BLaER1 treated with 17β-estradiol and CSF1 and Interleukin-3, amounts not matched to agents 10 nM and 100 nM (cell line): Measurements from ENCODE around the gene GPR27.
A peak's percentile ranks its signal among the peaks of the same experiment; 100 is the strongest.

Experiments
- H3K27ac ChIP-seq, 11 experiments: shearing (Covaris generic); formaldehyde crosslinking; 2 replicates each; pipeline ENCODE4 v1.8.1; 2022
- H3K27me3 ChIP-seq, 11 experiments: shearing (Covaris generic); formaldehyde crosslinking; 2 replicates each; pipeline ENCODE4 v1.8.1; 2022
- H3K36me3 ChIP-seq, 11 experiments: shearing (Covaris generic); formaldehyde crosslinking; 2 replicates each; pipeline ENCODE4 v1.8.1; 2022
- H3K4me1 ChIP-seq, 10 experiments: shearing (Covaris generic); formaldehyde crosslinking; 2 replicates each; pipeline ENCODE4 v1.8.1; 2022
- H3K4me2 ChIP-seq, 11 experiments: shearing (Covaris generic); formaldehyde crosslinking; 2 replicates each; pipeline ENCODE4 v1.8.1; 2022
- H3K4me3 ChIP-seq, 10 experiments: shearing (Covaris generic); formaldehyde crosslinking; 2 replicates each; pipeline ENCODE4 v1.8.1; 2022
- H3K9ac ChIP-seq, 11 experiments: shearing (Covaris generic); formaldehyde crosslinking; 2 replicates each; pipeline ENCODE4 v1.8.1; 2022
- H3K9me3 ChIP-seq, 11 experiments: shearing (Covaris generic); formaldehyde crosslinking; replicated peaks in 1 of 11; 2 replicates each; pipeline ENCODE4 v1.8.1; 2022
- H4K20me1 ChIP-seq, 11 experiments: shearing (Covaris generic); formaldehyde crosslinking; 2 replicates each; pipeline ENCODE4 v1.8.1; 2022
- Cebpa-rat ChIP-seq, 11 experiments: shearing (Covaris generic); IDR thresholded peaks; 2 replicates each; pipeline ENCODE4 v1.8.1; 2022

The GPR27 gene

GRCh38 chr3:71786217-71786549 is 32.5 kb downstream of the GPR27 start:
- peaks cover 64 to 70% (median 68%) of the 10 kb centered on the region in 11 experiments for H3K27me3 ChIP-seq
- no peak overlapping the region for H3K4me3 ChIP-seq
- H3K4me1 ChIP-seq: peaks cover 12 to 29% (median 16%) of the 10 kb centered on the region in 10 experiments
- peaks cover 0 to 13% (median 0%) of the 10 kb centered on the region in 11 experiments; a peak in 4 of 22 replicates for H4K20me1 ChIP-seq
- TF ChIP-seq Cebpa-rat (IDR thresholded peaks at IDR 0.05): no peak
- no peaks in the 10 kb centered on the region for H3K9me3 ChIP-seq
- H3K36me3 ChIP-seq: no peaks in the 10 kb centered on the region
- no peak overlapping the region for H3K4me2 ChIP-seq
- H3K9ac ChIP-seq: no peak overlapping the region
- H3K27ac ChIP-seq: no peak overlapping the region

- Histone ChIP-seq H3K4me2 (no peak overlapping the region), H3K9me3 (no peaks in the 10 kb centered on the region), H4K20me1 (peaks cover 0 to 13% (median 0%) of the 10 kb centered on the region in 11 experiments; a peak in 4 of 22 replicates), H3K27ac (no peak overlapping the region), H3K9ac (no peak overlapping the region), H3K27me3 (peaks cover 63 to 66% (median 65%) of the 10 kb centered on the region in 11 experiments), H3K36me3 (no peaks in the 10 kb centered on the region), H3K4me1 (peaks cover 11 to 26% (median 14%) of the 10 kb centered on the region in 10 experiments), H3K4me3 (no peak overlapping the region)
- TF ChIP-seq Cebpa-rat (IDR thresholded peaks at IDR 0.05): no peak
Measured at GRCh38 chr3:71786551-71786950, 32.9 kb downstream of the GPR27 start.

GRCh38 chr3:71787851-71788405 is 34.3 kb downstream of the GPR27 start:
- no peaks in the 10 kb centered on the region for H3K9me3 ChIP-seq
- H3K4me2 ChIP-seq: no peak overlapping the region
- no peak for TF ChIP-seq Cebpa-rat (IDR thresholded peaks at IDR 0.05)
- no peak overlapping the region for H3K9ac ChIP-seq
- no peak overlapping the region for H3K27ac ChIP-seq
- peaks cover 0 to 13% (median 0%) of the 10 kb centered on the region in 11 experiments; a peak in 4 of 22 replicates for H4K20me1 ChIP-seq
- no peak overlapping the region for H3K4me3 ChIP-seq
- no peaks in the 10 kb centered on the region for H3K36me3 ChIP-seq
- H3K4me1 ChIP-seq: peaks cover 8 to 20% (median 14%) of the 10 kb centered on the region in 10 experiments; a peak in 19 of 20 replicates
- peaks cover 49 to 52% (median 51%) of the 10 kb centered on the region in 11 experiments for H3K27me3 ChIP-seq

- Histone ChIP-seq H3K4me3 (no peak overlapping the region), H3K4me2 (no peak overlapping the region), H3K27me3 (peaks cover 29 to 32% (median 31%) of the 10 kb centered on the region in 11 experiments), H3K9me3 (no peaks in the 10 kb centered on the region), H3K36me3 (no peaks in the 10 kb centered on the region), H3K4me1 (peaks cover 0 to 10% (median 5%) of the 10 kb centered on the region in 10 experiments; a peak in 16 of 20 replicates), H3K27ac (no peak overlapping the region), H3K9ac (no peak overlapping the region), H4K20me1 (peaks cover 0 to 3% (median 0%) of the 10 kb centered on the region in 11 experiments; a peak in 2 of 22 replicates)
- TF ChIP-seq Cebpa-rat (IDR thresholded peaks at IDR 0.05): no peak
Measured at GRCh38 chr3:71789922-71790321, 36.3 kb downstream of the GPR27 start.

GRCh38 chr3:71791634-71792033 is 38.0 kb downstream of the GPR27 start:
- Histone ChIP-seq H3K4me3 (no peak overlapping the region), H3K4me2 (no peak overlapping the region), H4K20me1 (no peaks in the 10 kb centered on the region), H3K27me3 (peaks cover 12 to 15% (median 14%) of the 10 kb centered on the region in 11 experiments), H3K9ac (no peak overlapping the region), H3K27ac (no peak overlapping the region), H3K36me3 (no peaks in the 10 kb centered on the region), H3K4me1 (no peaks in the 10 kb centered on the region), H3K9me3 (no peaks in the 10 kb centered on the region)
- no peak for TF ChIP-seq Cebpa-rat (IDR thresholded peaks at IDR 0.05)

GRCh38 chr3:71796290-71796689 is 42.6 kb downstream of the GPR27 start:
- H3K9me3 ChIP-seq: no peaks in the 10 kb centered on the region
- H4K20me1 ChIP-seq: no peaks in the 10 kb centered on the region
- no peak overlapping the region for H3K27ac ChIP-seq
- H3K36me3 ChIP-seq: no peaks in the 10 kb centered on the region
- TF ChIP-seq Cebpa-rat (IDR thresholded peaks at IDR 0.05): no peak
- H3K4me2 ChIP-seq: no peak overlapping the region
- H3K4me3 ChIP-seq: no peak overlapping the region
- peaks cover 0 to 11% (median 6%) of the 10 kb centered on the region in 10 experiments; a peak in 12 of 20 replicates for H3K4me1 ChIP-seq
- no peaks in the 10 kb centered on the region for H3K27me3 ChIP-seq
- H3K9ac ChIP-seq: no peak overlapping the region

GRCh38 chr3:71797455-71797854 is 43.8 kb downstream of the GPR27 start:
- peaks cover 0 to 22% (median 17%) of the 10 kb centered on the region in 10 experiments; a peak in 16 of 20 replicates for H3K4me1 ChIP-seq
- no peak overlapping the region for H3K27ac ChIP-seq
- no peaks in the 10 kb centered on the region for H4K20me1 ChIP-seq
- H3K4me3 ChIP-seq: no peak overlapping the region
- TF ChIP-seq Cebpa-rat (IDR thresholded peaks at IDR 0.05): no peak
- H3K36me3 ChIP-seq: no peaks in the 10 kb centered on the region
- H3K4me2 ChIP-seq: no peak overlapping the region; a peak in 1 of 22 replicates
- H3K9ac ChIP-seq: no peak overlapping the region
- no peaks in the 10 kb centered on the region for H3K9me3 ChIP-seq
- no peaks in the 10 kb centered on the region for H3K27me3 ChIP-seq

- Histone ChIP-seq H3K4me1 (peaks cover 9 to 33% (median 29%) of the 10 kb centered on the region in 10 experiments), H3K36me3 (no peaks in the 10 kb centered on the region), H3K27me3 (no peaks in the 10 kb centered on the region), H3K4me2 (no peak overlapping the region; a peak in 1 of 22 replicates), H3K27ac (no peak overlapping the region), H3K4me3 (no peak overlapping the region), H4K20me1 (no peaks in the 10 kb centered on the region), H3K9ac (no peak overlapping the region), H3K9me3 (no peaks in the 10 kb centered on the region)
- TF ChIP-seq Cebpa-rat (IDR thresholded peaks at IDR 0.05): no peak
Measured at GRCh38 chr3:71800023-71800422, 46.4 kb downstream of the GPR27 start.

- no peaks in the 10 kb centered on the region for H4K20me1 ChIP-seq
- no peaks in the 10 kb centered on the region for H3K27me3 ChIP-seq
- no peak overlapping the region for H3K4me3 ChIP-seq
- H3K36me3 ChIP-seq: no peaks in the 10 kb centered on the region
- peak overlapping the region in 1 of 11 experiments; percentile 53; a peak in 2 of 22 replicates for H3K27ac ChIP-seq
- no peak for TF ChIP-seq Cebpa-rat (IDR thresholded peaks at IDR 0.05)
- H3K9me3 ChIP-seq: no peaks in the 10 kb centered on the region
- no peak overlapping the region for H3K9ac ChIP-seq
- peaks cover 20 to 40% (median 35%) of the 10 kb centered on the region in 10 experiments for H3K4me1 ChIP-seq
- H3K4me2 ChIP-seq: peak overlapping the region in 10 of 11 experiments; percentile 18 to 73 (median 64); a peak in 19 of 22 replicates
Measured at GRCh38 chr3:71801986-71802385, 48.3 kb downstream of the GPR27 start.

- Histone ChIP-seq H3K4me3 (no peak overlapping the region), H3K27ac (no peak overlapping the region), H3K9me3 (no peaks in the 10 kb centered on the region), H3K27me3 (no peaks in the 10 kb centered on the region), H3K4me2 (peak overlapping the region in 6 of 11 experiments; percentile 5 to 26 (median 10); a peak in 6 of 22 replicates), H3K4me1 (peaks cover 20 to 40% (median 35%) of the 10 kb centered on the region in 10 experiments), H3K9ac (no peak overlapping the region), H3K36me3 (no peaks in the 10 kb centered on the region), H4K20me1 (no peaks in the 10 kb centered on the region)
- no peak for TF ChIP-seq Cebpa-rat (IDR thresholded peaks at IDR 0.05)
Measured at GRCh38 chr3:71803248-71803647, 49.6 kb downstream of the GPR27 start.
